A549 (cell line): ENCODE measurements around the gene NEUROG1.
A peak's percentile ranks its signal among the peaks of the same experiment; 100 is the strongest.

Experiments
- CHD4 ChIP-seq: fragments of 200-600 bp; sonication (generic); IDR thresholded peaks from 2 replicates; pipeline ENCODE4 v1.6.1; 2016; ENCODE audit warnings: antibody characterized with exemption, mild to moderate bottlenecking, borderline replicate concordance
- CTCF ChIP-seq: fragments of >200 bp; sonication (Bioruptor Twin); formaldehyde crosslinking; IDR thresholded peaks from 3 replicates; pipeline ENCODE4 v1.5.1; 2016
- ELK1 ChIP-seq: fragments of 150-350 bp; IDR thresholded peaks from 2 replicates; pipeline ENCODE4 v1.6.1; 2014; ENCODE audit warnings: low read depth, mild to moderate bottlenecking, low read length
- HMGXB4 ChIP-seq: fragments of 250-450 bp; sonication (Bioruptor Pico); IDR thresholded peaks from 2 replicates; pipeline ENCODE4 v1.5.0; 2021; ENCODE audit warnings: mild to moderate bottlenecking, moderate library complexity, borderline replicate concordance
- JUN ChIP-seq, 2 experiments: fragments of >200 bp; sonication (Bioruptor Twin); formaldehyde crosslinking; IDR thresholded peaks; 2 replicates in 1 of 2; 3 replicates in 1 of 2; pipeline ENCODE4 v1.6.1; 2016 to 2017
- MAFK ChIP-seq: fragments of 450-650 bp; IDR thresholded peaks from 2 replicates; pipeline ENCODE4 v1.6.1; 2014; ENCODE audit not compliant: partially characterized antibody
- MYC ChIP-seq: IDR thresholded peaks from 2 replicates; pipeline ENCODE4 v1.6.1; 2012; ENCODE audit warnings: mild to moderate bottlenecking, inconsistent platforms, low read length, improper control_type of control experiment, borderline replicate concordance
- PHF8 ChIP-seq: fragments of 200-600 bp; sonication (generic); IDR thresholded peaks from 2 replicates; pipeline ENCODE4 v1.6.1; 2016; ENCODE audit warnings: low read depth, mild to moderate bottlenecking, antibody characterized with exemption, moderate library complexity, borderline replicate concordance
- POLR2A ChIP-seq: IDR thresholded peaks from 2 replicates; pipeline ENCODE4 v1.6.1; 2012; ENCODE audit warnings: mild to moderate bottlenecking, low read length
- RCOR1 ChIP-seq: fragments of 150-350 bp; IDR thresholded peaks from 2 replicates; pipeline ENCODE4 v1.6.1; 2014; ENCODE audit warnings: antibody characterized with exemption, low read length, low read depth
- ZFP36 ChIP-seq: fragments of 450-650 bp; IDR thresholded peaks from 2 replicates; pipeline ENCODE4 v1.6.1; 2014; ENCODE audit warnings: borderline replicate concordance; ENCODE audit not compliant: partially characterized antibody
- ZNF302 ChIP-seq: fragments of 250-450 bp; sonication (Bioruptor Pico); IDR thresholded peaks from 2 replicates; pipeline ENCODE4 v1.9.0; 2021; ENCODE audit warnings: inconsistent platforms, mild to moderate bottlenecking, moderate library complexity
- ZSCAN20 ChIP-seq: fragments of 250-450 bp; sonication (Bioruptor Pico); IDR thresholded peaks from 2 replicates; pipeline ENCODE4 v1.8.0; 2022; ENCODE audit warnings: mild to moderate bottlenecking, moderate library complexity
- TF ChIP-seq, protein P1 (sequence below): fragments of 200-600 bp; sonication (generic); IDR thresholded peaks from 2 replicates; pipeline ENCODE4 v1.6.1; 2016; ENCODE audit warnings: antibody characterized with exemption, mild to moderate bottlenecking, moderate library complexity

DNA sequence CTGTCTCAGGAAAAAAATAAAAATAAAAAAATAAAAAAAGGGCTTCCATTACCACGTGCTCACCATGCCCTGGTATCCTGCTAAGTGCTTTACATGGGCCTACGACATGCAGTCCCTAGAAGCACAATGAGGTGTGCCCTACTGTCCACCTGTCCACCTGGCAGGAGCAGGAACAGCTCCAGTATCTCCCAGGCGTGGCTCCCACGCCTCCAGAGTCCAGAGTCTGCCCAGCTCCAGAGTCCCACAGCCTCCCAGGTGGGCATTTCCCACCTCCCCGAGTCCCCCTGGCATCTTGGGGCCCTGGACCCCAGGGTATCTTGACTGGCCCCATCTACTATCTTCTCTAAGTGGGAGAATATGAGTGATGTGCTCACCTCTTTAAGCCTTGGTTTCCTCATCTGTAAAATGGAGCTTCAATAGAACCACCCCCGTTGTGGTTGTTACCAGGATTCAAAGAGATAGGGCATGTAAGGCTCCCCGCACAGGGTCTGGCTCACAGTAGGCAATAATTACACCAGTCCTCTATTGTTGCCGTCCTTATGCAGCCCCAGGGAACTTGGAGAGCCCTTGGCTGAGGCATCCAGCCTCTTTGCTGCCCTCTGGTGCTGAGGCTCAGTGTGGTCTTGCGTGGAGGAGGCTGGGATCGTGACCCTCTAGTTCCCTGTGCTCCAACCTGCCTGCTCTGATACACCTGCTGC is 34.1 kb upstream of the NEUROG1 start:
- TF ChIP-seq ZNF302 (no peak), POLR2A (no peak), CTCF (peak; percentile 50), RCOR1 (no peak), ZFP36 (no peak), PHF8 (no peak), JUN (IDR thresholded peaks at IDR 0.05) (no peak), HMGXB4 (CRISPR knock-in tag) (no peak), MAFK (no peak), MYC (no peak), ELK1 (no peak), CHD4 (no peak), ZSCAN20 (CRISPR knock-in tag) (no peak)
- TF ChIP-seq, protein P1, sequence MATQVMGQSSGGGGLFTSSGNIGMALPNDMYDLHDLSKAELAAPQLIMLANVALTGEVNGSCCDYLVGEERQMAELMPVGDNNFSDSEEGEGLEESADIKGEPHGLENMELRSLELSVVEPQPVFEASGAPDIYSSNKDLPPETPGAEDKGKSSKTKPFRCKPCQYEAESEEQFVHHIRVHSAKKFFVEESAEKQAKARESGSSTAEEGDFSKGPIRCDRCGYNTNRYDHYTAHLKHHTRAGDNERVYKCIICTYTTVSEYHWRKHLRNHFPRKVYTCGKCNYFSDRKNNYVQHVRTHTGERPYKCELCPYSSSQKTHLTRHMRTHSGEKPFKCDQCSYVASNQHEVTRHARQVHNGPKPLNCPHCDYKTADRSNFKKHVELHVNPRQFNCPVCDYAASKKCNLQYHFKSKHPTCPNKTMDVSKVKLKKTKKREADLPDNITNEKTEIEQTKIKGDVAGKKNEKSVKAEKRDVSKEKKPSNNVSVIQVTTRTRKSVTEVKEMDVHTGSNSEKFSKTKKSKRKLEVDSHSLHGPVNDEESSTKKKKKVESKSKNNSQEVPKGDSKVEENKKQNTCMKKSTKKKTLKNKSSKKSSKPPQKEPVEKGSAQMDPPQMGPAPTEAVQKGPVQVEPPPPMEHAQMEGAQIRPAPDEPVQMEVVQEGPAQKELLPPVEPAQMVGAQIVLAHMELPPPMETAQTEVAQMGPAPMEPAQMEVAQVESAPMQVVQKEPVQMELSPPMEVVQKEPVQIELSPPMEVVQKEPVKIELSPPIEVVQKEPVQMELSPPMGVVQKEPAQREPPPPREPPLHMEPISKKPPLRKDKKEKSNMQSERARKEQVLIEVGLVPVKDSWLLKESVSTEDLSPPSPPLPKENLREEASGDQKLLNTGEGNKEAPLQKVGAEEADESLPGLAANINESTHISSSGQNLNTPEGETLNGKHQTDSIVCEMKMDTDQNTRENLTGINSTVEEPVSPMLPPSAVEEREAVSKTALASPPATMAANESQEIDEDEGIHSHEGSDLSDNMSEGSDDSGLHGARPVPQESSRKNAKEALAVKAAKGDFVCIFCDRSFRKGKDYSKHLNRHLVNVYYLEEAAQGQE = no peak
